ENCODE data around the gene CDH4. TPM values are rescaled to one million over a fixed set of nuclear protein-coding genes. Genes with fewer than 3 reads are reported as not detected.

Gene CDH4
- total RNA-seq, 1 experiment from 2014 or later: 25.0 TPM

DNA sequence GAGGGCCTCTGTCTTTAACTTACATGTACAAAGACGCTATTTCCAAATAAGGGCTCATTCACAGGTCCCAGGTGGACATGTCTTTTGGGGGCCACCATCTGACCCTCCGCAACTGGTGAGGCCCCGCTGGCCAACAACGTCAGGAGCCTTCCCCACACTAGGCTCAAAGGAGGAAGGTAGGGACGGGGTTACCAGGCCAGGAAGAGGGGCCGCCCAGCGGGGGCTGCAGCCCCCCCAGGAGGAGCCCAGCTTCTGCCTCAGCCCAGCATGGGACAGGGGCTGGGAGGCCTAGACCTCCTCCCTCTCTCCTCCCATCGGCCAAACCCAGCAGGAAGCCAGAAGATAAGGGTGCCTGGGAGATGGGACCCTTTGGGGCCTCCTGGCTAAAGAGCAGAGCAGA, 670.9 kb downstream of the CDH4 start:
- POLR2A ChIA-PET: no interaction called here
- intact Hi-C loops (cut with micrococcal nuclease): no loop called here
- peaks cover 9% of the 10 kb centered on the region for H3K4me1 Mint-ChIP-seq (ENCODE audit: insufficient read depth, unreplicated experiment)

DNA sequence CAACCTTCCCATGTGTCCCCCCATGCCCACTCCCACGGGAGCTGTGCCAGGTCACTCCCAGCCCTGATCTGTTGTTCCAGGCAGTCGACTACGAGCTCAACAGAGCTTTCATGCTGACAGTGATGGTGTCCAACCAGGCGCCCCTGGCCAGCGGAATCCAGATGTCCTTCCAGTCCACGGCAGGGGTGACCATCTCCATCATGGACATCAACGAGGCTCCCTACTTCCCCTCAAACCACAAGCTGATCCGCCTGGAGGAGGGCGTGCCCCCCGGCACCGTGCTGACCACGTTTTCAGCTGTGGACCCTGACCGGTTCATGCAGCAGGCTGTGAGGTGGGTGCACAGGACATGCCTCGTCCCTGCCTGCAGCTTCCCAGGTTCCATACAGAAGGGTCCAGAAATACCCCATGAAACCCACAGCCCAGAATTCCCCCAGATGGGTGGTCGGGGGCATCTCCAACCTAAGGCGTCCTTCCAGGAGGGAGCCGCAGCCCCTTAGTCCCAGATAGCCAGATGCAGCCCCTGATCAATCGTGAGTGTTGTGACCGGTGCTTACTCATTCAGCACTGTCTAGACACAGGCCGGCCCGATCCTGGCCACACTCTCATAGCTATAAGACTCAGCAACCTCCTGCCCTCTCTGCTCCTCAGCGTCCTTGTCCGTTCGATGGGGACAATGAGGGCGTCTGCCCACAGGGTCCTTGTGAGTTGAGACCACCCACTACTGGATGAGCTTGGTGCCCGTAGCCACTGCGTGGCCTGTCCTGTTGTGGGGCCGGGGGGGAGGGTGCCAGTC, 671.5 kb downstream of the CDH4 start:
- Mint-ChIP-seq H3K9me3 (ENCODE audit: unreplicated experiment) (no peaks in the 10 kb centered on the region), H3K4me3 (ENCODE audit: unreplicated experiment) (no peak overlapping the region), H3K4me1 (ENCODE audit: insufficient read depth, unreplicated experiment) (peaks cover 9% of the 10 kb centered on the region), H3K36me3 (ENCODE audit: insufficient read depth, unreplicated experiment) (no peaks in the 10 kb centered on the region), H3K27ac (ENCODE audit: low read depth, unreplicated experiment) (no peak overlapping the region), H3K27me3 (ENCODE audit: insufficient read depth, unreplicated experiment) (no peaks in the 10 kb centered on the region)
- CTCF ChIA-PET: interaction anchor here (0.6 to 1.2 kb wide), 2 partner anchors 27 to 667 kb away, joined by 3 read pairs; no protein-coding TSS in a partner anchor
- POLR2A ChIA-PET: no interaction called here
- BruUV-seq (replicated peaks): no TSS peak
- TF ChIP-seq, protein P1, sequence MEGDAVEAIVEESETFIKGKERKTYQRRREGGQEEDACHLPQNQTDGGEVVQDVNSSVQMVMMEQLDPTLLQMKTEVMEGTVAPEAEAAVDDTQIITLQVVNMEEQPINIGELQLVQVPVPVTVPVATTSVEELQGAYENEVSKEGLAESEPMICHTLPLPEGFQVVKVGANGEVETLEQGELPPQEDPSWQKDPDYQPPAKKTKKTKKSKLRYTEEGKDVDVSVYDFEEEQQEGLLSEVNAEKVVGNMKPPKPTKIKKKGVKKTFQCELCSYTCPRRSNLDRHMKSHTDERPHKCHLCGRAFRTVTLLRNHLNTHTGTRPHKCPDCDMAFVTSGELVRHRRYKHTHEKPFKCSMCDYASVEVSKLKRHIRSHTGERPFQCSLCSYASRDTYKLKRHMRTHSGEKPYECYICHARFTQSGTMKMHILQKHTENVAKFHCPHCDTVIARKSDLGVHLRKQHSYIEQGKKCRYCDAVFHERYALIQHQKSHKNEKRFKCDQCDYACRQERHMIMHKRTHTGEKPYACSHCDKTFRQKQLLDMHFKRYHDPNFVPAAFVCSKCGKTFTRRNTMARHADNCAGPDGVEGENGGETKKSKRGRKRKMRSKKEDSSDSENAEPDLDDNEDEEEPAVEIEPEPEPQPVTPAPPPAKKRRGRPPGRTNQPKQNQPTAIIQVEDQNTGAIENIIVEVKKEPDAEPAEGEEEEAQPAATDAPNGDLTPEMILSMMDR (IDR thresholded peaks at IDR 0.05; ENCODE audit: unreplicated experiment): no peak
- intact Hi-C loops (cut with micrococcal nuclease): no loop called here
- no peak for DNase-seq (ENCODE audit: unreplicated experiment)

More for the DNA sequence above, 670.9 kb downstream of the CDH4 start:
- Mint-ChIP-seq H3K27me3 (ENCODE audit: insufficient read depth, unreplicated experiment) (no peaks in the 10 kb centered on the region), H3K27ac (ENCODE audit: low read depth, unreplicated experiment) (no peak overlapping the region), H3K36me3 (ENCODE audit: insufficient read depth, unreplicated experiment) (no peaks in the 10 kb centered on the region), H3K4me3 (ENCODE audit: unreplicated experiment) (no peak overlapping the region), H3K9me3 (ENCODE audit: unreplicated experiment) (no peaks in the 10 kb centered on the region)
- TF ChIP-seq, protein P1 (IDR thresholded peaks at IDR 0.05; ENCODE audit: unreplicated experiment): no peak
- BruUV-seq (replicated peaks): no TSS peak
- CTCF ChIA-PET: interaction anchor here (0.6 to 1.2 kb wide), 2 partner anchors 8 to 26 kb away, joined by 3 read pairs; no protein-coding TSS in a partner anchor
- DNase-seq (ENCODE audit: unreplicated experiment): no peak

DNA sequence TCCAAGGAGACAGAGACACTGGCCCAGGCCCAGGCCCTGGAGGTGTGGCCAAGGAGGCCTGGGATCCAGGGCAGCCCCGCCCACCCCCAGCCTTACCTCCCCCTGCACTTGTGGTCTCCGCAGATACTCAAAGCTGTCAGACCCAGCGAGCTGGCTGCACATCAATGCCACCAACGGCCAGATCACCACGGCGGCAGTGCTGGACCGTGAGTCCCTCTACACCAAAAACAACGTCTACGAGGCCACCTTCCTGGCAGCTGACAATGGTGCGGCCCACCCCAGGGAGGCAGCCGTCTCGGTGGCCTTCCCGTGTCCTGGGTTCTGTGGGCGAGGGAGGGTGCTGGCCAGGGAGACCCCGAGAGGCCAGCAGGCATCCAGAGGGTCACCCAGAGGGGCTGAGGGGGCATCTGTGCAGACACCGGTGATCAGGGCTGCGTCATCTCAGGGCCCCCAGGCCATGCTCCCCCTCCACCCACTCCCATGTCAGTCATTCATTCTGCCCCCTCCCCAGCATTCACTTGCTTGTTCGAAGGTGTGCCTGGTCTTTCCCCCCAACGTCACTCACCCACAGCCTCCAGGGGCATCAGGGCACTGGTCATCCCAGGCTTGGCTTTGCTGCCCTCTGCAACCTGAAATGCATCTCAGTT, 672.3 kb downstream of the CDH4 start:
- Mint-ChIP-seq H3K27ac (ENCODE audit: low read depth, unreplicated experiment) (no peak overlapping the region), H3K36me3 (ENCODE audit: insufficient read depth, unreplicated experiment) (no peaks in the 10 kb centered on the region), H3K4me3 (ENCODE audit: unreplicated experiment) (no peak overlapping the region), H3K4me1 (ENCODE audit: insufficient read depth, unreplicated experiment) (peaks cover 9% of the 10 kb centered on the region), H3K27me3 (ENCODE audit: insufficient read depth, unreplicated experiment) (no peaks in the 10 kb centered on the region), H3K9me3 (ENCODE audit: unreplicated experiment) (no peaks in the 10 kb centered on the region)
- ChIA-PET CTCF (no interaction called here), POLR2A (no interaction called here)
- no TSS peak for BruUV-seq (replicated peaks)
- intact Hi-C loops (cut with micrococcal nuclease): no loop called here
- DNase-seq (ENCODE audit: unreplicated experiment): no peak
- TF ChIP-seq, protein P1 (IDR thresholded peaks at IDR 0.05; ENCODE audit: unreplicated experiment): no peak

GRCh38 chr20:61924858-61925554, 672.9 kb downstream of the CDH4 start:
- Mint-ChIP-seq H3K4me3 (ENCODE audit: unreplicated experiment) (peak overlapping the region; percentile 41), H3K27ac (ENCODE audit: low read depth, unreplicated experiment) (no peak overlapping the region), H3K9me3 (ENCODE audit: unreplicated experiment) (no peaks in the 10 kb centered on the region), H3K36me3 (ENCODE audit: insufficient read depth, unreplicated experiment) (no peaks in the 10 kb centered on the region), H3K27me3 (ENCODE audit: insufficient read depth, unreplicated experiment) (no peaks in the 10 kb centered on the region), H3K4me1 (ENCODE audit: insufficient read depth, unreplicated experiment) (peaks cover 9% of the 10 kb centered on the region)
- POLR2A ChIA-PET: interaction anchor here (1.1 kb wide), 1 partner anchor 8 kb away, joined by 3 read pairs; no protein-coding TSS in a partner anchor
- CTCF ChIA-PET: interaction anchor here (0.6 kb wide), 1 partner anchor 753 kb away, joined by 4 read pairs; no protein-coding TSS in a partner anchor
- intact Hi-C loops (cut with micrococcal nuclease): no loop called here
- TF ChIP-seq, protein P1 (IDR thresholded peaks at IDR 0.05; ENCODE audit: unreplicated experiment): no peak
- no TSS peak for BruUV-seq (replicated peaks)
- DNase-seq (ENCODE audit: unreplicated experiment): no peak

All from MCF 10A (cell line).